SHP77 treated with DMSO at 0.1 percent for 48 hours (cell line): ENCODE results near the gene MMP1.
"Not testable (repeated sequence)": the region's sequence is repeated elsewhere in the genome, so short reads cannot be mapped to it uniquely, and the experiment has no call there.

Source experiments
- DNase-seq: peaks from one replicate; lab custom pipeline; 2025; lab: John Stamatoyannopoulos, UW

MMP1 gene

GRCh38 chr11:102760344-102761035 is 37.5 kb downstream of the MMP1 start:
- DNase-seq: no peak

- no peak for DNase-seq
Measured at GRCh38 chr11:102757823-102758549, 40.0 kb downstream of the MMP1 start.

GRCh38 chr11:102753267-102753666 is 44.7 kb downstream of the MMP1 start:
- no peak for DNase-seq

GRCh38 chr11:102751673-102752072 is 46.3 kb downstream of the MMP1 start:
- DNase-seq: no peak

DNA sequence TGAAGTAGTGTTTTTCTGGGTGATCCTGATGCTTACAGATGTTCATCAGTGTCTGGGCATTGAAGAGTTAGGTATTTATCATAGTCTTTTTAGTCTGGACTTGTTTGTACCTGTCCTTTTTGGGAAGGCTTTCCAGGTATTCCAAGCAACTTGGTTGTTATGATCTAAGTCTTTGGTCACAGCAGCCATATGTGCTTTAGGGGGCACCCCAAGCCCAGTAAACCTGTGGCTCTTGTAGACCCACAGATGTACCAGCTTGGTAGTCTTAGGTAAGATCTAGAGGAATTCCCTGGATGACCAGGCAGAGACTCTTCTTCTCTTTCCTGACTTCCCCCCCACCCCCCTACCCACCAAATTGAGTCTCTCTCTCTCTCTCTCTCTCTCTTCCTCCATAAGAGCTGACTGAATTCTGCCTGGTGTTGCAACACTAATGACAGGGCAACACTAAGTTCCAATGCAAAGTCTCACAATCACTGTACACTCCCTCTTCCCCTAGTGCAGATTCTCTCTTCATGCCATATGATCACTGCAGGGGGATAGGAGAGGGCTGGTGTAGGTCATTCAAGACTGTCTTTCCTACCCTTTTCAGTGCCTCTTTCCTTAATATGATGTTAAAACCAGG is 48.7 kb downstream of the MMP1 start:
- no peak for DNase-seq

DNA sequence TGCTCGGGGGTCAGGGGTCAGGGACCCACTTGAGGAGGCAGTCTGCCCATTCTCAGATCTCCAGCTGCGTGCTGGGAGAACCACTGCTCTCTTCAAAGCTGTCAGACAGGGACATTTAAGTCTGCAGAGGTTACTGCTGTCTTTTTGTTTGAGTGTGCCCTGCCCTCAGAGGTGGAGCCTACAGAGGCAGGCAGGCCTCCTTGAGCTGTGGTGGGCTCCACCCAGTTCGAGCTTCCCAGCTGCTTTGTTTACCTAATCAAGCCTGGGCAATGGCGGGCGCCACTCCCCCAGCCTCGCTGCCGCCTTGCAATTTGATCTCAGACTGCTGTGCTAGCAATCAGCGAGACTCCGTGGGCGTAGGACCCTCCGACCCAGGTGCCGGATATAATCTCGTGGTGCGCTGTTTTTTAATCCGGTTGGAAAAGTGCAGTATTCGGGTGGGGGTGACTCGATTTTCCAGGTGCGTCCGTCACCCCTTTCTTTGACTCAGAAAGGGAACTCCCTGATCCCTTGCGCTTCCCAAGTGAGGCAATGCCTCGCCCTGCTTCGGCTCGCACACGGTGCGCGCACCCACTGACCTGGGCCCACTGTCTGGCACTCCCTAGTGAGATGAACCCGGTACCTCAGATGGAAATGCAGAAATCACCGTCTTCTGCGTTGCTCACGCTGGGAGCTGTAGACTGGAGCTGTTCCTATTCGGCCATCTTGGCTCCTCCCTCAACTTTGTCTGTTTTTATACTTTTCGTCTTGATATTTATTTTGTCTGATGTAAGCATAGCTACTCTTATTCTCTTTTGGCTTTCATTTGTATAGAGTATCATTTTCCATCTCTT is 51.0 kb downstream of the MMP1 start:
- DNase-seq: not testable (repeated sequence)
